Stromal cell of bone marrow (primary cell): ENCODE measurements around the gene CENPX.

ENCODE experiments used
- DNase-seq: peaks from one replicate; pipeline ENCODE4 v3.0.0-alpha.2; 2012; ENCODE audit warnings: low read depth

The CENPX gene

DNA sequence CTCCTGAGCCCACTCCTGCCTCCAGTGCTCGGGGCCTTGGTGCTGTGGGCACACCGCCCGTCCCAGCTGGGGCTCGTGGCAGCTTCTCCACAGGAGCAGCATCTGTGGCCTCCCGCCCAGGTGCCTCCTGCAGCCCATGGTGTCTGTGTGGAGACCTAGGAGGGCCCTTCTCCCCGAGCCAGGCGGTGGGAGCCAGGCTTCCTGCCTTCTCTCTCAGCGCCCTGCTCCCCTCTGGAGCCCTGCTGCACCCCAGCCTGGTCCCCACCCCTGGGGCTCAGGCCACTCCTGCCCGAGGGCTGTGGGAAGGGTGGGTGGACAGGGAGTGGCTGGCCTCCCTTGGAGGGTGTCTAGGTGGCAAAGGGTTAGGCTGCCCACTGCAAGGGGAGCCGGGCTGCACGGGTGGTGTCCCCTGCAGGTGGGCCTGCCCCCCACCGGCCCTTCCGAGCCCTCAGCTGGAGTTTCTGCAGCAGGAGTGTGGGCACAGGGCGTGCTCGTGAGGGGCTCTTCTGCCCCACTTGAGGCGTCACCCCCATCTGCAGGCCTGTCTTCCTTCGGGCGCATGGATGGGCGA is 11.0 kb downstream of the CENPX start:
- DNase-seq = no peak

DNA sequence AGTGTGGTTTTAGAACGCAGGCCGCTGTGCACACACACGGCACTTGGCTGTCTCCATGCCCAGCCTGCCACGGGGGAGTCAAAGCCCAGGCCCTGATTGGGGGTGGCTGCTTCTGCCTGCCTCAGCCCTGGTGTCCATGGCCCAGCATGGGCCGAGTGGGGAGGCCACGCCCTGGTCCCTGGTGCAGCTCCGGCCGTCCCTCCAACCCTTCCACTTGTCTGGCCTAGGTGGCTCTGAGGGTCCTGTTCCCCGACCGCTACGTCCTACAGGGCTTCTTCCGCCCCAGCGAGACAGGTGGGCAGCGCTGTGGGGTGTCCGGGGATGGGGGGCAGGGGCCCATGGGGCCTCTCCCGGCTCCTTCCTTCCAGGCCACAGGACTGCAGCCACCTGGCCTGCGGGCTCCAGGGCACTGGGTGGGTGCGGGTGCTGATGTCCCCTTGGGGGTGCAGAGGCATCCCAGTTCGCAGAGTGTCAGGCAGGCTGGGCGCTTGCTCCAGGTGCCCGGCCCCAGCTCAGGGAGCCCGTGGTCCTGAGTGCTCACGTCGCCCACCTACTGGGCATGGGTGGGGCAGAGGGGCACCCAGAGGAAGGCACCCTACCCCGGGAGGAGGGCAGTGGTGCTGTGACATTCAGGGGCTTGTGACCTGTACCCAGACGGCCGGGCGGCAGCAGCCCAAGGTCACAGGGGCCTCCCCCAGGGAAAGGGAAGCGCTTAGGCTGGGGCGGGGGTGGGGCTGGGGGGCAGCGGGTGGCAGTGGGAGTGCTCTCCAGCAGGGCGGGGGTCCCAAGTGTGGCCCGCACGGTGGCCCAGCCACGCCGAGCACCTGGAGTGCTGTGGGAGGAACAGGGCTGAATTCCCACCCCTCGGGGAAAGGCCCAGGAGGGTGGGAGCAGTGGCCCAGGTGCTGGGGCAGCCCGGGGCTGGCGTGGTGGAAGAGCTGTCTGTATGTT is 11.8 kb downstream of the CENPX start:
- DNase-seq = no peak

DNA sequence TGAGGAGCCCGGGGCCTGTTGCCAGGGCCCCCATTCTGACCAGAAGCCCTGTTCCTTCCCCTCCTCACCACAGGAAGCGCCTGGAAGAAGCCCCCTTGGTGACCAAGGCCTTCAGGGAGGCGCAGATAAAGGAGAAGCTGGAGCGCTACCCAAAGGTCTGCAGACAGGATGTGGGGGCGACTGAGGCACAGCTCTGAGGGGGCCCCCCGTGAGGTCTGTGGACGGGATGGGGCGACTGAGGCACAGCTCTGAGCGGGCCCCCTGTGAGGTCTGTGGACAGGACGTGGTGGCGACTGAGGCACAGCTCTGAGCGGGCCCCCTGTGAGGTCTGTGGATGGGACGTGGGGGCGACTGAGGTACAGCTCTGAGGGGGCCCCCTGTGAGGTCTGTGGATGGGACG is 13.3 kb downstream of the CENPX start:
- no peak for DNase-seq

DNA sequence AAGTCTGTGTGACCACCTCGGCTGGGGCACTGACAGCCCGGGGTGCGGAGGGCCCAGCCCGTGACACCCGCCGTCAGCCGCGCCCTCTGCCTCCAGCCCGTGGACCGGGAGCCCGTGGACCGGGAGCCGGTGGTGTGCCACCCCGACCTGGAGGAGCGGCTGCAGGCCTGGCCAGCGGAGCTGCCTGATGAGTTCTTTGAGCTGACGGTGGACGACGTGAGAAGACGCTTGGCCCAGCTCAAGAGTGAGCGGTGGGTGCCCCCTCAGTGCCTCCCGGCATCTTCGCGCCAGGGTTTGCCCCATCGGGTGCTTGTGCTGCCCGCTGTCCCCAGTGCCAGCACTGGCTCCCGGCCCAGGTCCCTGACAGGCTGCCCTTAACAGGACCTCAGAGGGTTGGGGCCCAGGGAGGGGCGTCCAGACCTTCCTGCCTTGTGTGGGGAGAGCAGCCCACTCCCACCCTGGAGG is 13.7 kb downstream of the CENPX start:
- no peak for DNase-seq

DNA sequence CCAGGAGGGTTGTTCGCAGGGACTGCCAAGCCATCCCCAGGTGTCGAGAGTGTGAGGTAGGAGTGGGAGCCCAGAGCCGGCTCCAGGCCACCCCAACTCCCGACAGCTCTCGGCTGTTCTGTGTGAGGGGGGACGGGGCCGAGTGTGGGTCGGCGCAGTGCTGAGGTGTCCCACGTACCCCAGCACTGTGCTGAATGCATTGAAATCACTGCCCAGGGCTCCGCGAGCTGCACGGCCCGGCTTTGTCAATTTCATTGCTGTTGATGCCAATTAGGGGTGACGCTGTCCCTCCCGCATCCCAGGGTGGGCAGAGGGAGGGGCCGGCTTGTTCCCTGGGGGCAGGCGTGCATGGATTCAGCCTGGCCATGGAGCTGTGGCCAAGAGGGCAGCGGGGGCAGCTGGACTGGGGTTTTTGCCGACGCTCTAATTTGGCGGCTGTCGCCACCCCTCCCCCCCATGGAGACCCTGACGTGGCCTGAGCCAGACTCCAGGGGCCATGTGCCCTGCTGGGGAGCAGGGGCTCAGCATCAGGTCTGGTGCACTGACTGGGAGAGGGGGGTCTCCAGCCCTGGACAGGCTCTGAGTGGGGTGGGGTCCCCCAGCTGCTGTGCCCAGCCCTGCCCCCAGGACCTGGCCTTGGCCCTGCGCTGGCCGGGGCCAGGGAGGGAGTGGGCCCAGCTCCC is 14.3 kb downstream of the CENPX start:
- DNase-seq = no peak

DNA sequence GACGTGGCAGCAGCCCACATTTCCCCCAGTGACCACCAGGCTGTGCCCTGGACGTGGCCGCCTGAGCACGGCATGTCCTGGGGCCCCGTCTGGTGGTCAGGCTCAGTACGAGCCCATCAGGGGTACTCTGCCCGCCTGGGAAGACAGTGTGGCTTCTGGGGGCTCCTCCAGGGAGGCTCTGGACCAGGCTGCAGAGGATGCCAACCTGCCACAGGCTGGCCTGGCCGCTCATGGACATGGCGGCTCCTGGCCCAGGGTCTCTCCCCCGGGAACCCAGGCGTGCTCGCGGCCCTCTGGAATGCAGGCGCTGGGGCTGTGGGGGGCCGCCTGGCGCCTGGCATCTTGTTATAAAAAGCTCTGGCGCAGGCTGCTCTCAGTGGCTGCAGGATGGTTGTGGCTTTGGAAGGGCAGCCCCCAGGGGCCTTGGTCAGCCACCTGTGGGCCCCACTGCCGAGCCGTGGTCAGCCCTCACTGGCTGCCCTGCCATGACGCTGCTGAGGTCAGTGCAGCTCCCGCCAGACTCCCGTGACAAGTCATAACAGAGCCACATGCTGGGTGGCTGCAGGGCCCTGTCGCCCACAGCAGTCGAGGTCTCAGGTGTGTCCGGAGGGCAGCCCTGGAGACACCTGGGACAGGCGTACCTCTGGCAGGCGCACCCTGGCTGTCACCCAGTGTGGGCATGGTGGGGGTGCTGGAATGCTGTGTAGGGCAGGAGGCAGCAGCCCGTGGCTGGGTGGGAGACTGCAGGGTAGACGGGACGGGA is 15.0 kb downstream of the CENPX start:
- DNase-seq = no peak

DNA sequence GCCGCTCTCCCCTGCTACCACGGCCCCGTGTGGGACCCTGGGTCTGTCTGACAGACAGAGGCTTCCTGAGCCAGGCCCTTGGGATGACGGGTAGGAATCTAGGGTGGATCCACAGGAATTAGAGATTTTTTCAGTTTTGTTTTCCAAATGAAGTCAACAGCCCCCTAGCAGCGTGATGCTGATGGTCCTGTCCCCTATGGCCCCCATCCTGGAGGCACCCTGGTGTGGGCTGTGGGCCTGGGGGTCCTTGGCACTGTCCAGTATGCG is 15.5 kb downstream of the CENPX start:
- no peak for DNase-seq

DNA sequence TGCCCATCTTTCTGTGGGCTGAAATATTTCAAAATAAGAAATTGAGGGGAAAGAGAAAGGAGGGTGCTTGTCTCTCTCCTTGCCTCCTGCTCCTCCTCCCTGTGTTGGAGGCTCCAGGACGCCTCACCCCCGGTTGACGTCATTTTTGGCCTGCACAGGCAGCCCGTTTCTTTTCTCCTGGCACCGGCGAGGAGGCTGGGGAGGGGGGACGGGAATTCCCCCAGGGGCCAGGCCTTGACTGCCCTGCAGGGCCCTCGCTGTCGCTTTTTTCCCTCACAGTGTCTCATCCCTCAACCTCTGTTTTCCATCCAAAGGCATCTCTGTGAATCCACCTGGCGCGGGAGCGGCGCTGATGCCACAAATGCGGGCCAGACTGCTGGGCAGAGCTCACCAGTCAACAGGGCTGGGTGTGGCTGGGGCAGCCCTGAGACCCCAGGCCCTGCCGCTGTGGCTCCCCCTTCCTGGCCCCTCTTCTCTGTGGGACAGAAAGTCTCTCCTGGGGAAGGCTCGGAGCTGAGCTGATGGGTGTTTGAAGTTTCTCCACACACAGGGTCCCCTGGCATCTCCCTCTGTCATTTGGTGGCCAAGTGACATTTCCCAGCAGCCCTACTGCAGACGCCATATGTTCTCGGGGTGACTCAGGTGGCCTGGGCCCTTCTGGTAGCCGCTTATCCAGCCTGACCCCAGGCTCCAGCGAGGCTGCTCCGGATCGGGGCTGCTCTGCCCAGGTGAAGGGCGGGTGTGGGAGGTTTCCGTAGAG is 16.0 kb downstream of the CENPX start:
- no peak for DNase-seq

DNA sequence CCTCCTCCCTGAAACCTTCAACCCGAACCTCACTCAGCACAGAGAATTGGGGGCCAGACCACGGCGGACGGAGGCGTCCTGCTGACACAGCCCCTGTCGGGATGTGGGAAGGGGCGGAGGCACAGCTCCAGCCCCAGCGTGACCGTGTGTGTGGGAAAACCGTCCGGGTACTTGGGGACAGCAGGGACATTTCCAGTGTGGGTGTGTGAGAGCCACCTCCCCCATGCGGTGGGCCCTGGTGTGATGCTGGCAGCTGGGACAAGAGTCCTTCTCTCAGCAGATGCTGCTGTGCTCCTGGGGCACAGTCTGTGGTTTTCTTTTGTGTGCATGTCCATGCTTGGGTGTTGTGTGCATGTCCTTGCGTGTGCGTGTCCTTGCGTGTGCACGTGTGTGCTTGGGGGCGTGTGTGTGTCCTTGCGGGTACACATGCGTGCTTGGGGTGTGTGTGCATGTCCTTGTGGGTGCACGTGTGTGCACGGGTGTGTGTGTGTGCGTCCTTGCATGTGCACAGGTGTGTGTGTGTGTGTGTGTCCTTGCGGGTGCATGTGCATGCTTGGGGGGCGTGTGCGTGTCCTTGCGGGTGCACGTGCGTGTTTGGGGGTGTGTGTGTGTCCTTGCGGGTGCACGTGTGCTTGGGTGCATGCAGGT is 16.9 kb downstream of the CENPX start:
- no peak for DNase-seq

DNA sequence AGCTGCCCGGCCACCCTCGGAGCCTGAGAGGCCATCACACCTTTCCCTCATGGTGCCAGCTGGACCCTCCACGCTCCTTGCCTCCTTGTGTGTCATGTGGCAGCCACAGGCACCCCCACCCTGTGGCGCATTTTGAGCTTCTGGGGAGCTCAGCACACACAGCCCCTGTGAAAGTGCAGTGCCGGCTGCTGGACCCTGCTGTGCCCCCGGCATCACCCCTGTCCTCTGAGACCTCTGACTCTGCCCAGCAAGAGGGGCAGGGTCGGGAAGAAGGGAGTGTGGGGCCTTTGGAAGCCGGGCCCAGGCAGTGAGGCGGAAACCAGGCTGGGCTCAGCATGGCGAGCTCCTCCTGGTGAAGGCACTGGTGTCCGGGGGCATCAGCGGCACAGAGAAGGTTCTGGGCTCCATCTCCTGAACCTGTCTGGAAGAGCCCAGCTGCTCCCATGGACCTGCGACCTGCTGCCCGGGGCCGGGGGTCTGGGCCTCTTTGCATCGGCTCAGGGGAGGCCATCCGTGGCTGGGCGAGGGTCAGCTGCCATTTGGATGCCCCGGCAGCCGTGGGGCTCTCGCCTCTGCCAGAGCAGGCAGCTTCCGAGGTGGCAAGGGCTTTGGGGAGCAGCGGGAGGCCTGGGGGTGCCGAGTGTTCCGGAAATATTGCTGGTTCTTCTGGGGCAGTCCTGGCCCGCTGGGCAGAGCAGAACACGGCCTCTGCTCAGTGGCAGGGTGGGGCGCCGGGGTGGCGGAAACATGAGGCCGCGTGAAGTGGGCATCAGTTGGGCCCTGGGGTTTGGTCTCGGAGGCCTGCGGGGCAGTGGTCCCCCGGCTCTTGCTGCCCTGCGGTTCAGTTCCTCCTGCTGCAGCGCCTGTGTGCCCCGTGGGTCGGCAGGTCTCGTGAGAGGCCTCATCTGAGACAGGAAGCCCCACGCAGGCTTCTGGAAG is 17.9 kb downstream of the CENPX start:
- DNase-seq = no peak

DNA sequence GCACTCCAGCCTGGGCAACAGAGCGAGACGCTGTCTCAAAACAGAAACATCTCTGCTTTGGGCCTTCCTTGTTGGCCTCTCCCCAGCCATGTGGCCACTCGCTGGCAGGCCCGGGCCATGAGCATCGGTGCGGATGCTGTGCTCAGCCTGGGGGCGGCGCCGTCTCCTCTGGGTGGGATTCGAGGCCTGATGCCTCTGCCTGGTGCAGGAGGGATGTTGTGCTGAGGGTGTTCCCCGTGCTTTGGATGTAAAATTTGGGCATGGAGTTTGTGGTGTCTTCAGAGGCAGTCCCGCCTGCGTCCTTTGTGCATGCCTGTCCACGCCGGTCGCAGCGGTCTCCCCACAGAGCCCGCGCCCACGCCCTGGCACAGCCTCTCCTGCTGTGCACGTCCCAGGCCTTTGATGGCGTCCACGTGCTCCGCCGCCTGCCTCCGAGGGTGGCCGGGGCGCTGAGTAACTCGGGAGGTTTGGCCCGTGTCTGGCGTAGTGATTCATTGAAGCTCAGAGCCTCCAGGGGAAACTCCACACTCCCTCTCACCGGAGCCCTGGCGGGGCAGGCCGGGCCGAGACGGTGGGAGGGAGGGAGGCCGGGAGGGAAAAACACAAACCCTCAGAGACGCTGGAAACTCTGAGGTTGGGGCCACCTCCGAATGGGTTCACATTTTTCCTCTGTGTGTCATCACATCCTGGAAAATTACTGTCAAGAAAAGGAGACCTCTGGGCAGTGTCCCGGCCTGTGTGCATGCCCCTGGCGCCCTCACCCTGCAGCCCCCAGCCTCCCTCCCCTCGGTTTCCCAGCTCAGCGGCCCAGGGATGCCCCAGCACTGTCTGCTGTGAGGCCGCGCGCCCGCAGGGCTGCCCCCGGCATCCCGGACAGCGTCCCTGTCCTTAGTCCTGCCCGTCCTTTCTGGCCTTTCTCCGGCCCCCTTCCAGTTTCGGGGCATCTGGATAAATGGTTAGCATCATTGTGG is 19.0 kb downstream of the CENPX start:
- peak; percentile 92 for DNase-seq

DNA sequence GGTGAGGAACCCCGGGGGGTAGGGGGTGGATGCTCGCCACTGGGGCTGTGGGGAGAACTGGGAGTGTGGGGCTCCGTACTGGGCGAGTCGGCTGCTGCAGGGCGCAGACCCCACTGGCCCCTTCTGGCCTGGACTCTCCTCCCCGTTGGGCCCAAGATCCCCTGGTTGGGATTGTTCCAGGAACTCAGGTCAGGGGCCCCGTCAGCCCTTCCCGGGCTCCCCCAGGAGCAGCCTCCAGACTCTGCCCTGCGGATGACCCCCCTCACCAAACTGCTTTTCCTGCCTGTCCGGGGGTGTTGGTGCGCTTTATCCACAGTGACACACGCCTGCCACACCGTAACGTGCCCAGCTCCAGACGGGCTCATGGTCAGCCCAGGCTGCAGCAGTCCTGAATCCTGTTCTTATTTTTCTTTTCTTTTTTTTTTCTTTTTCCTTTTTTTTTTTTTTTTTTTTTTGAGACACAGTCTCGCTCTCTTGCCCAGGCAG is 21.1 kb downstream of the CENPX start:
- no peak for DNase-seq

DNA sequence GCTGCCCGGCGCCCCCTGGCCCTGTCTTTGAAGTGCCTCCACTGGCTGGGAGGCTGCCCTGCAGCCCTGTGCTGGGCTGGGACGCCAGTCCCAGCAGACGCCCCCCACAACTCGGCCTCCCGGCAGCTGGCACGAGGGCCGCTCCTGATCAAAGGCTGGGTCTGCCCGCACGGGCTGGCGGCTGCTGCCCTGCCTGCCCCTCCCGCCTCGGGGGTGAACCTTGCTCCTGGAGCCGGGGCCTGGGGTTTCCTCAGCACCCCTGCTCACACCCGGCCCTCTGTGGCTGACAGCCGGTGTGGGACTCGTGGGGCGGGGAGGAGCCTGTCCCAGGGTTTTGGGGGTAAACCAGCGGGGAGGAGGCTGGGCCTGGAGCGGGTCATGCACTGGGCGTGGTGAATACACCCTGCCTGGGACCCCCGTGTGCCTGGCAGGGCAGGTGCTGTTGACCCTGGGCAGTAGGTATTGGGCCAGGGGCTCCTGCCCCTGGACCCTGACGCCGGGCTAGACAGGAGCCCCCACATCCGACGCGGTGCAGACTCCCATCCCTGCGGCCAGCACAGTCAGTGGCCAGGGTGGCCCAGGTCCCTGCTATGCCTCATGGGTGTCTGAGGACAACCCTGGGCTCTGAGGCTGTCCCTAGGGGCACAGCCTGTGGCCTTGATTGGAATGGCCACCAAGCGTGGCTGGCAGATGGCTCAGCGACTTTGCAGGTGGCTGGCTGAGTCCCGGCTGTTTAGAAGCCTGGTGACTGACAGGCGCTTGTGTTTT is 21.7 kb downstream of the CENPX start:
- DNase-seq = no peak

DNA sequence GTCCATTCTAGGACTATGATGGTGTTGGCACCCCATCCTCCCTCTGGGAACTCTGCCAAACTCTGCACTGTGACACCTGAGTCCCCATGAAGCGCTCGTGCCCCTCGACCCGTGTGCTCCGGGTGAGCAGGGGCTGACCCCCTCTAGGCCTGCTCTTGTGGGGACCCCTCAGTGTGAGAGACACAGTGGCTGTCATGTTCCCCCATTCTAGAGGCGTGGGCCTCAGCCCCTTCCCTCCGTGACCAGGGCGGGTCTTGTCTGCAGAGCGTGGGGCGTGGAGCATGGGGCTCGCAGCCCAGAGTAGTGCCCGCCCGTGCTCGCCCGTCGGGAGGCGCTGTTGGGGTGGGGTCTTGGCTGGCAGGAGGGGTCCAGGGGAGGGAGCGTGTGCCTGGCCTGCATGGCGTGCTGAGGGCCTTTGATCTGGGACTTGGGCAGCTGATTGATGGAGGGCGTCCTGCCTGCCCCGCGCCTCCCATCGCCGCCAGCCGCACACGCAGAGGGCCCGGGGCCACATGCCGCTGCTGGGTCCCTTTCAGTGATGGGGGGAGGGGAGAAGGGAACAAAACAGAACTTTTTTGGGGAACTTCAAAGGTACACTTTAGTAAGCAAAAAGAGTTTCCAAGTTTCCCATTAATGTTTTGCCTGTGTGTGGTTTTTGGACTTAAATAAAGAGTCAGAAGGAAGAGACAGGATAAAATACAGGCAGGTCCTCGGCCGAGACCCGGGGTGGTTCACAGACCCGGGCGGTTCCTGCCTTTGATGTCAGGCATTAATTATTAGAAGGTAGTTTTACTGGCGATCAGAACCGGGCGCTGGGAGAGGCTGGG is 22.5 kb downstream of the CENPX start:
- no peak for DNase-seq

DNA sequence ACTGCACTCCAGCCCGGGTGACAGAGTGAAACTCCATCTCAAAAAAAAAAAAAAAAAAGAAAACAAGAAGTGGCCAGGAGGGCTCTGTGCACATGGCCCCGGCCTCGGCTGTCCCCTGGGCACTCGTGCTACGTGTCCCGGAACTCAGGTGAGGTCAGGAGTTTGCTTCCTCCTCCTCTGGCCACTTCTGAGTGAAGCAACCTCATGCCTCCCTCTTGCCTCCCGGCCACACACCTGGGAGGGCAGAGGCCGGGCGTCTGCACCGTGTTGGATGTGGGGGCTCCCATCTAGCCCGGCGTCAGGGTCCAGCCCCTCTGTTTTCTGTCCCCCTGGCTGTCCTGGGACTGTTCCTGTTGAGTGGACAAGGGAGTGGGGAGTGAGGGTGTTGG is 23.1 kb downstream of the CENPX start:
- no peak for DNase-seq

DNA sequence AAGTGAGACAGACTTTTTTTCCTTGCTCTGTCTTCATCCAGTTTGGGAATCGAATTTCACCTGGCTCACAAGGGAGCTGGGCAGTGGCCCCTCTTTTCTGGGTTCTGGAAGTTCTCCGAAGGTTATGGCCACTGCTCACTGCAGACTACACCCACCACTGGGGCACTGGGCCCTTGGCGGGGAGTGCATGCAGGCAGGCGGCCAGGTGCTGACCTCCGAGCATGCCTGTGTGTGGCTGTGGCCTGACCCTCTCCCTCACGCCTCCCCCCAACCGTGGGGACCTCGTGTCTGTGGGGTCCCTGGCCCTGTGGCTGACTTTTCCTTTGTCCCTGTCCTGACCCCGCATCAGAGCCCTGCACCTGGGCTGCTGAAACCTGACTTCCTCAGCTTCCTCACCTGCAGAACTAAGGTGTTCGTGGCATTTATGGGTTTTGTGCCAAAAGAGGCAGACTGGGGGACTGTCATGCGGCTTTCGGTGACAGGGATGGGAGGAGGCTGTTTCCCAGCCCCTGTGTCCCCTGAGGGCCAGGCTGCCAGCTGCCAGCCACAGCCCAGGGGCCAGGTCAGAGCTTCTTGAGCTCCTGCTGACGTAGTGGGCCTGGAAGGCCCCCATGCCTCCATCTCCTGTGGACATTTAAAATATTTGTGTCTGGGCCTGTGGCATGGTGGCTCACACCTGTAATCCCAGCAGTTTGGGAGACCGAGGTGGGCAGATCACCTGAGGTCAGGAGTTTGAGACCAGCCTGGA is 23.8 kb downstream of the CENPX start:
- no peak for DNase-seq
